ENCODE data around the gene RIN1. TPM values are rescaled to one million over a fixed set of nuclear protein-coding genes. Genes with fewer than 3 reads are reported as not detected.

RIN1 gene
- total and polyA plus RNA-seq, 2 experiments from 2014 or later, result 2.5 to 8.2 TPM

GRCh38 chr11:66344550-66345315 lies 8.5 kb upstream of the RIN1 start, which contains the start of gene BRMS1:
BRMS1 (minus strand) TSS chr11:66345104; CDS start chr11:66342234, 2,870 bp downstream.
- no peaks in the 10 kb centered on the region for H3K9me2 ChIP-seq (ENCODE audit: insufficient read depth)
- peak within 1 kb of the TSS; percentile 98 for H3K4me2 ChIP-seq
- H3K27me3 ChIP-seq (ENCODE audit: insufficient read depth), result peaks cover 8% of the 10 kb centered on the region; the same call in 1 of the 2 replicates
- H4K20me1 ChIP-seq (replicated peaks; ENCODE audit: insufficient read depth), result peaks cover 3% of the 10 kb centered on the region; the same call in 1 of the 2 replicates
- Mint-ChIP-seq H3K36me3 (ENCODE audit: low read depth) (peaks cover 26% of the 10 kb centered on the region), H3K4me1 (peaks cover 30% of the 10 kb centered on the region), H3K9me3 (peaks cover 5% of the 10 kb centered on the region; the same call in 2 of the 3 replicates), H3K27ac (peak within 1 kb of the TSS; percentile 96), H3K27me3 (ENCODE audit: insufficient read depth, low read depth, poor library complexity) (peaks cover 30% of the 10 kb centered on the region), H3K4me3 (peak within 1 kb of the TSS; percentile 96)
- DNase-seq (ENCODE audit: low spot score) (peak; percentile 98), ATAC-seq (peak; percentile 69)
- H3F3A ChIP-seq (replicated peaks; ENCODE audit: low read depth), result peaks cover 26% of the 10 kb centered on the region
- peak within 1 kb of the TSS; percentile 99 for H3K4me3 ChIP-seq
- no peaks in the 10 kb centered on the region; the same call in 1 of the 2 replicates for H3K36me3 ChIP-seq (ENCODE audit: insufficient read depth)
- H3K4me1 ChIP-seq (ENCODE audit: insufficient read depth), result peaks cover 15% of the 10 kb centered on the region
- H3K27ac ChIP-seq (ENCODE audit: low read depth), result peak within 1 kb of the TSS; percentile 67; the same call in 1 of the 2 replicates
- peak within 1 kb of the TSS; percentile 83; the same call in 1 of the 2 replicates for H2AFZ ChIP-seq
- peak; percentile 83 for TF ChIP-seq ETS1 (IDR thresholded peaks at IDR 0.05)
- TF ChIP-seq ZNF331 (CRISPR knock-in tag; IDR thresholded peaks at IDR 0.05; ENCODE audit: low read depth), result no peak
- peak; percentile 98 for TF ChIP-seq CREB1 (CRISPR knock-in tag; IDR thresholded peaks at IDR 0.05; ENCODE audit: low read depth)
- no peak for TF ChIP-seq ZNF114 (CRISPR knock-in tag; IDR thresholded peaks at IDR 0.05)
- peak; percentile 95 for TF ChIP-seq POLR2AphosphoS5 (IDR thresholded peaks at IDR 0.05; ENCODE audit: low read depth)
- peaks cover 14% of the 10 kb centered on the region for H3K79me2 ChIP-seq (replicated peaks; ENCODE audit: insufficient read depth)

GRCh38 chr11:66343176-66343575 lies 6.9 kb upstream of the RIN1 start:
- no peak overlapping the region for H3K27ac Mint-ChIP-seq

More at GRCh38 chr11:66343176-66343575, 6.9 kb upstream of the RIN1 start:
- Mint-ChIP-seq H3K4me1 (peaks cover 29% of the 10 kb centered on the region), H3K9me3 (peaks cover 5% of the 10 kb centered on the region; the same call in 2 of the 3 replicates), H3K4me3 (peak overlapping the region; percentile 96), H3K27me3 (ENCODE audit: insufficient read depth, low read depth, poor library complexity) (peaks cover 23% of the 10 kb centered on the region), H3K36me3 (ENCODE audit: low read depth) (peaks cover 29% of the 10 kb centered on the region)
- H3K4me2 ChIP-seq, result no peak overlapping the region
- no peak overlapping the region for H3K27ac ChIP-seq (ENCODE audit: low read depth)
- ATAC-seq (no peak), DNase-seq (ENCODE audit: low spot score) (no peak)
- TF ChIP-seq REST (IDR thresholded peaks at IDR 0.05; ENCODE audit: unreplicated experiment) (no peak), ZNF331 (CRISPR knock-in tag; IDR thresholded peaks at IDR 0.05; ENCODE audit: low read depth) (no peak), ZNF114 (CRISPR knock-in tag; IDR thresholded peaks at IDR 0.05) (no peak), ZNF462 (CRISPR knock-in tag; IDR thresholded peaks at IDR 0.05) (no peak)
- H3K4me1 ChIP-seq (ENCODE audit: insufficient read depth), result peaks cover 15% of the 10 kb centered on the region
- H4K20me1 ChIP-seq (replicated peaks; ENCODE audit: insufficient read depth), result peaks cover 3% of the 10 kb centered on the region; the same call in 1 of the 2 replicates
- no peaks in the 10 kb centered on the region; the same call in 1 of the 2 replicates for H3K36me3 ChIP-seq (ENCODE audit: insufficient read depth)
- H3F3A ChIP-seq (replicated peaks; ENCODE audit: low read depth), result peaks cover 18% of the 10 kb centered on the region
- H2AFZ ChIP-seq, result no peak overlapping the region
- H3K9me2 ChIP-seq (ENCODE audit: insufficient read depth), result no peaks in the 10 kb centered on the region
- H3K27me3 ChIP-seq (ENCODE audit: insufficient read depth), result peaks cover 8% of the 10 kb centered on the region; the same call in 1 of the 2 replicates
- H3K4me3 ChIP-seq, result no peak overlapping the region
- H3K79me2 ChIP-seq (replicated peaks; ENCODE audit: insufficient read depth), result peaks cover 14% of the 10 kb centered on the region
